Retinal pigment epithelial cell (primary cell): ENCODE data around the gene PBX1.

Experiments used
- DNase-seq: peaks from one replicate; pipeline ENCODE4 v3.0.0-alpha.2; 2010; ENCODE audit warnings: low read depth
- H3K4me3 ChIP-seq: 2 replicates; pipeline ENCODE4 v1.5.1; 2011; ENCODE audit warnings: mild to moderate bottlenecking, low read length, control low read depth, moderate library complexity
- TF ChIP-seq, protein P1 (sequence below): conservative IDR thresholded peaks from 2 replicates; pipeline ENCODE4 v1.5.1; 2011; ENCODE audit warnings: low read depth, low read length, control low read depth, inconsistent platforms

Gene PBX1

DNA sequence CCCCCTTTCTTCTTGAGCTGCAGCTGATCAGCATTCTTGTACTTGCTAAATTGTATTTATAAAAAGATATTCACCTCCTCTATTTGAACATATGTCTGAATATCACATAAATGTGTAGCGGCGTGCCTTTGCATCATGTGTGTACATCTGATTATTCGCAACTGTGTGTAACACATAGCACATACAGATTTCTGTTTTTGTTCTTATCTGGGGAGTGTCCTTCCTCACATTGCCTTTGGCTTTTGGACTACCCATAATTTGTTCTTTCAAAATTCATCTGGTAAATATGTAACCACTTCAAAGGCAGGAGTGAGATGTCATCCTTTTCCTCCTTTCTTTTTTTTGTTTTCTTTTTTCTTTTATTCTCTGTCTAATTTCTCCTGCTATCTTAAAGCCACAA, 113.6 kb downstream of the PBX1 start:
- H3K4me3 ChIP-seq: no peak overlapping the region
- TF ChIP-seq, protein P1, sequence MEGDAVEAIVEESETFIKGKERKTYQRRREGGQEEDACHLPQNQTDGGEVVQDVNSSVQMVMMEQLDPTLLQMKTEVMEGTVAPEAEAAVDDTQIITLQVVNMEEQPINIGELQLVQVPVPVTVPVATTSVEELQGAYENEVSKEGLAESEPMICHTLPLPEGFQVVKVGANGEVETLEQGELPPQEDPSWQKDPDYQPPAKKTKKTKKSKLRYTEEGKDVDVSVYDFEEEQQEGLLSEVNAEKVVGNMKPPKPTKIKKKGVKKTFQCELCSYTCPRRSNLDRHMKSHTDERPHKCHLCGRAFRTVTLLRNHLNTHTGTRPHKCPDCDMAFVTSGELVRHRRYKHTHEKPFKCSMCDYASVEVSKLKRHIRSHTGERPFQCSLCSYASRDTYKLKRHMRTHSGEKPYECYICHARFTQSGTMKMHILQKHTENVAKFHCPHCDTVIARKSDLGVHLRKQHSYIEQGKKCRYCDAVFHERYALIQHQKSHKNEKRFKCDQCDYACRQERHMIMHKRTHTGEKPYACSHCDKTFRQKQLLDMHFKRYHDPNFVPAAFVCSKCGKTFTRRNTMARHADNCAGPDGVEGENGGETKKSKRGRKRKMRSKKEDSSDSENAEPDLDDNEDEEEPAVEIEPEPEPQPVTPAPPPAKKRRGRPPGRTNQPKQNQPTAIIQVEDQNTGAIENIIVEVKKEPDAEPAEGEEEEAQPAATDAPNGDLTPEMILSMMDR: no peak
- DNase-seq: no peak

DNA sequence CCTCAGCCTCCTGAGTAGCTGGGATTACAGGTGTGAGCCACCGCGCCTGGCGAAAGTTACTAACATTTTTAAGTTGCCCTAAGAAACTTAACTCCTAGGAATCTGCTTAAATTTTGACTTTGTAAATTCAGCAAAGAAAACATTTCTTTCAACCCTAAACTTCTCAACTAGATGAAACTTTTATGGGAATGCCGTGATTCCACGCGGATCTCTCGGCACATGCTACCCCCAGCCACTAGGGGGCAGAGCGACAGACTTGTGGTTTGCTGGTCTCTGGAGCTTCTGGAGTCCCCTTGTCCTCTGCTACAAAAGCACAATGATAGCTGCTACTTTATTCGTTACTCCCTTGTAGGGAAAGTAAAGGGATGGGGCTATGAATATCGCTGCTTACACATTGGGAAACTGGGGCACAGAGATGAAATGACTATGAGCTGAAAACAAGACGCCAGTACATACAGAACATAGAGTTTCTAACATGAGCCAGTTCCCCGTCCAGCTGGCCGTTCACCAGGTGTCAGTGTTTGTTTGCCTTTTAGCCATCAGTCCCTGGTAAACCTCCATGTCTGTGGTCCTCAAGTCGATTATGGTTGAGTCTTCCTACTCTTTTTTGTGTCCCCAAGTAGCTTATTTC, 114.7 kb downstream of the PBX1 start:
- no peak overlapping the region for H3K4me3 ChIP-seq
- TF ChIP-seq, protein P1: peak; percentile 58
- no peak for DNase-seq

DNA sequence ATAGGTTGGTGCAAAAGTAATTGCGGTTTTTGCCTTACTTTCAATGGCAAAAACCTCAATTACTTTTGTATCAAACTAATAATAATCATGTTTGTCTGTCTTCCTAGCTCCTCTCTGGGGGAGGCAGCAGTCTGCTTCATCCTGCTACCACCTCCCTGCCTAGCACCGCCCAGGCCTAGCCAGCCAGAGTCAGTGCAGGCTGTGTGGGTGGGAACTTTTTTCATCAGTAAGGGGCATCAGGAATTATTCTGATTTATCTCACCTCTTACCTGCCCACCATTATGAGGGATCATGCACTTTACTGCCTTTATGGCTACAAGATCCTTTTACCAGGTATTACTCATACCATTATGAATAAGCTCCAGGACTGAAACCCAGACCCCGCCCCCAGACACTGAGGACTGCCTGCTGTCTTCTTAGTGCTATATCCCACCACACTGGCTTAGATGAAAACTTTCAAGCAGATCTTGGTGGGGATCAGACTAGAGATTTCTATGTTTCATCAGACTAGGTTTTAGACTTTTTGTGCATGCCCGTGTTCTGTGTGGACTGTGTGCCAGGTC, 116.4 kb downstream of the PBX1 start:
- no peak for DNase-seq
- TF ChIP-seq, protein P1: no peak
- H3K4me3 ChIP-seq: no peak overlapping the region

- no peak for DNase-seq
- TF ChIP-seq, protein P1: no peak
- H3K4me3 ChIP-seq: no peak overlapping the region
Observed at GRCh38 chr1:164678136-164678700, 119.2 kb downstream of the PBX1 start.

DNA sequence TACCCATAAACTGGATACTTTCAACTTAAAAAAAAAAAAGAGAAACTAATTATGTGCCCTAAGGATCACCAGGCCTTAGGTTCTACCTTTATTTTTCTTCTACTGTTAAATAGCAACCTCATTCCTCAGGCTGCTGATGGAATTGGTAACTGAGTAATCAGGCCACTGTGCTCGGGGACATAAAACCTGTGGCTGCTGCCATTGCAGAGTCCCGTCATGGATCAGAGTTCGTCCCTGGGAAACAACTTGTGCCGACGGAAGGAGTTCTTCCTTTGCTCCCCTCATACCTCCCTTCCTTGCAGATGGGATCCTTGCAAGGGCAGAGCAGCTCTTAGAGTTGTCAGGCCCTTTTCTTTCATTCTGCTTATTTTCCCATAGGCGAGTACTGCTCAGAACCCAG, 123.6 kb downstream of the PBX1 start:
- H3K4me3 ChIP-seq: no peak overlapping the region
- TF ChIP-seq, protein P1: no peak

GRCh38 chr1:164683235-164683634, 124.3 kb downstream of the PBX1 start:
- H3K4me3 ChIP-seq: no peak overlapping the region
- TF ChIP-seq, protein P1: no peak
- no peak for DNase-seq

More for the DNA sequence above, 123.6 kb downstream of the PBX1 start:
- DNase-seq: no peak
